Measurements from ENCODE around the gene VIPR2.

Gene VIPR2

GRCh38 chr7:159050704-159051103, 94.0 kb downstream of the VIPR2 start:
- H3K27me3 ChIP-seq (ENCODE audit: insufficient read depth, low read depth): no peaks in the 10 kb centered on the region
- H3K4me1 ChIP-seq (ENCODE audit: low read depth, poor library complexity, severe bottlenecking): peaks cover 72% of the 10 kb centered on the region
- H4K20me1 ChIP-seq (ENCODE audit: insufficient read depth): no peaks in the 10 kb centered on the region
- H3K36me3 ChIP-seq (ENCODE audit: insufficient read depth): no peaks in the 10 kb centered on the region
- TF ChIP-seq, protein P1, sequence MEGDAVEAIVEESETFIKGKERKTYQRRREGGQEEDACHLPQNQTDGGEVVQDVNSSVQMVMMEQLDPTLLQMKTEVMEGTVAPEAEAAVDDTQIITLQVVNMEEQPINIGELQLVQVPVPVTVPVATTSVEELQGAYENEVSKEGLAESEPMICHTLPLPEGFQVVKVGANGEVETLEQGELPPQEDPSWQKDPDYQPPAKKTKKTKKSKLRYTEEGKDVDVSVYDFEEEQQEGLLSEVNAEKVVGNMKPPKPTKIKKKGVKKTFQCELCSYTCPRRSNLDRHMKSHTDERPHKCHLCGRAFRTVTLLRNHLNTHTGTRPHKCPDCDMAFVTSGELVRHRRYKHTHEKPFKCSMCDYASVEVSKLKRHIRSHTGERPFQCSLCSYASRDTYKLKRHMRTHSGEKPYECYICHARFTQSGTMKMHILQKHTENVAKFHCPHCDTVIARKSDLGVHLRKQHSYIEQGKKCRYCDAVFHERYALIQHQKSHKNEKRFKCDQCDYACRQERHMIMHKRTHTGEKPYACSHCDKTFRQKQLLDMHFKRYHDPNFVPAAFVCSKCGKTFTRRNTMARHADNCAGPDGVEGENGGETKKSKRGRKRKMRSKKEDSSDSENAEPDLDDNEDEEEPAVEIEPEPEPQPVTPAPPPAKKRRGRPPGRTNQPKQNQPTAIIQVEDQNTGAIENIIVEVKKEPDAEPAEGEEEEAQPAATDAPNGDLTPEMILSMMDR (conservative IDR thresholded peaks at IDR 0.05; ENCODE audit: low read depth, low read length): no peak
- peak overlapping the region; percentile 89 for H3K27ac ChIP-seq
- H3K79me2 ChIP-seq (ENCODE audit: insufficient read depth, low read depth): no peaks in the 10 kb centered on the region
- peak overlapping the region; percentile 85 for H3K4me2 ChIP-seq
- peak overlapping the region; percentile 35 for H2AFZ ChIP-seq (ENCODE audit: low read depth)
- H3K4me3 ChIP-seq (IDR thresholded peaks at IDR 0.05; ENCODE audit: insufficient read depth, low read depth, low read length): no peak overlapping the region
- peak overlapping the region; percentile 64 for H3K9ac ChIP-seq

- H3K27ac ChIP-seq: peak overlapping the region; percentile 89
- peak overlapping the region; percentile 64 for H3K9ac ChIP-seq
- no peaks in the 10 kb centered on the region for H3K79me2 ChIP-seq (ENCODE audit: insufficient read depth, low read depth)
- H3K36me3 ChIP-seq (ENCODE audit: insufficient read depth): no peaks in the 10 kb centered on the region
- no peaks in the 10 kb centered on the region for H3K27me3 ChIP-seq (ENCODE audit: insufficient read depth, low read depth)
- no peak overlapping the region for H3K4me3 ChIP-seq (IDR thresholded peaks at IDR 0.05; ENCODE audit: insufficient read depth, low read depth, low read length)
- H2AFZ ChIP-seq (ENCODE audit: low read depth): peak overlapping the region; percentile 70
- H4K20me1 ChIP-seq (ENCODE audit: insufficient read depth): no peaks in the 10 kb centered on the region
- TF ChIP-seq, protein P1 (conservative IDR thresholded peaks at IDR 0.05; ENCODE audit: low read depth, low read length): no peak
- peaks cover 72% of the 10 kb centered on the region for H3K4me1 ChIP-seq (ENCODE audit: low read depth, poor library complexity, severe bottlenecking)
- H3K4me2 ChIP-seq: peak overlapping the region; percentile 85
Measured at GRCh38 chr7:159049266-159050025, 95.2 kb downstream of the VIPR2 start.

DNA sequence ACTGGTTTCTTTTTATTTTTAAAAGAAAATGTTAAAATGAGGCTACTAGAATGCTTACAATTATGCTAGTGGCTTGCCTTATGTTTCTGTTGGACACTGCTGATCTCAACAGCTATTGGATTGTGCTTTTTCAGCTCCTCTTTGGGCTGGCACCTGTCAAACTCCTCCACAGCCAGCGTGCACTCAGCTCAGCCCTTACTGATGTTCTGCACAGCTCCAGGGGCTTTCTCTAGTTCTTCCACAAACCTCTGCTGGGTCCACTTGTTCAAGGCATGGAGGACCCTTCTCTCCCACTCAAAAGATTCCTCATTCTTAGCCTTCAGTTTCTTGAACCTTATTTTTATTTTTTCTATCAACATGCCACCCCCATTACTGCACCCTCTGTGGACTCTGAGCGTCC, 96.0 kb downstream of the VIPR2 start:
- TF ChIP-seq, protein P1 (conservative IDR thresholded peaks at IDR 0.05; ENCODE audit: low read depth, low read length): no peak
- no peak overlapping the region for H3K4me3 ChIP-seq (IDR thresholded peaks at IDR 0.05; ENCODE audit: insufficient read depth, low read depth, low read length)
- peak overlapping the region; percentile 70; the same call in 1 of the 2 replicates for H2AFZ ChIP-seq (ENCODE audit: low read depth)
- H3K36me3 ChIP-seq (ENCODE audit: insufficient read depth): no peaks in the 10 kb centered on the region
- H3K4me2 ChIP-seq: peak overlapping the region; percentile 85
- no peaks in the 10 kb centered on the region for H4K20me1 ChIP-seq (ENCODE audit: insufficient read depth)
- no peaks in the 10 kb centered on the region for H3K79me2 ChIP-seq (ENCODE audit: insufficient read depth, low read depth)
- peaks cover 72% of the 10 kb centered on the region for H3K4me1 ChIP-seq (ENCODE audit: low read depth, poor library complexity, severe bottlenecking)
- peak overlapping the region; percentile 89 for H3K27ac ChIP-seq
- H3K27me3 ChIP-seq (ENCODE audit: insufficient read depth, low read depth): no peaks in the 10 kb centered on the region
- H3K9ac ChIP-seq: peak overlapping the region; percentile 64; the same call in 1 of the 2 replicates

- no peak overlapping the region for H2AFZ ChIP-seq (ENCODE audit: low read depth)
- H3K9ac ChIP-seq: no peak overlapping the region
- TF ChIP-seq, protein P1 (conservative IDR thresholded peaks at IDR 0.05; ENCODE audit: low read depth, low read length): no peak
- no peaks in the 10 kb centered on the region for H3K36me3 ChIP-seq (ENCODE audit: insufficient read depth)
- peak overlapping the region; percentile 89; the same call in 1 of the 2 replicates for H3K27ac ChIP-seq
- no peaks in the 10 kb centered on the region for H3K27me3 ChIP-seq (ENCODE audit: insufficient read depth, low read depth)
- H4K20me1 ChIP-seq (ENCODE audit: insufficient read depth): no peaks in the 10 kb centered on the region
- peaks cover 63% of the 10 kb centered on the region for H3K4me1 ChIP-seq (ENCODE audit: low read depth, poor library complexity, severe bottlenecking)
- no peak overlapping the region for H3K4me3 ChIP-seq (IDR thresholded peaks at IDR 0.05; ENCODE audit: insufficient read depth, low read depth, low read length)
- no peaks in the 10 kb centered on the region for H3K79me2 ChIP-seq (ENCODE audit: insufficient read depth, low read depth)
- peak overlapping the region; percentile 85 for H3K4me2 ChIP-seq
Measured at GRCh38 chr7:159047536-159047935, 97.1 kb downstream of the VIPR2 start.

Data from KMS-11 (cell line).